HCT116 (cell line): ENCODE data around the gene HDDC3.

Source experiments
- CBX3 ChIP-seq: IDR thresholded peaks from 2 replicates; pipeline ENCODE4 v1.6.1; 2012; ENCODE audit warnings: low read depth
- CEBPB ChIP-seq: IDR thresholded peaks from 2 replicates; pipeline ENCODE4 v1.6.1; 2012; ENCODE audit warnings: low read depth
- EZH2 ChIP-seq: fragments of 200-600 bp; sonication (generic); IDR thresholded peaks from 2 replicates; pipeline ENCODE4 v1.6.1; 2017; ENCODE audit warnings: antibody characterized with exemption, mixed run types
- JUND ChIP-seq: IDR thresholded peaks from 2 replicates; pipeline ENCODE4 v1.6.1; 2012
- POLR2AphosphoS5 ChIP-seq: IDR thresholded peaks from 2 replicates; pipeline ENCODE4 v1.6.1; 2011; ENCODE audit warnings: mild to moderate bottlenecking, low read depth, low read length, moderate library complexity
- ZNF274 ChIP-seq: fragments of 200-500 bp; sonication (Bioruptor generic); IDR thresholded peaks from 2 replicates; pipeline ENCODE4 v1.6.1; 2014; ENCODE audit warnings: mild to moderate bottlenecking, low read depth, low read length, inconsistent platforms
- TF ChIP-seq, protein P1 (sequence below), 3 experiments: fragments of 200-600 bp in 1 of 3; sonication (generic) in 1 of 3; IDR thresholded peaks in 2 of 3; conservative IDR thresholded peaks in 1 of 3; 2 replicates each; pipeline ENCODE4 v1.5.1; 2012 to 2017; ENCODE audit warnings: low read depth in 2 of 3, low read length in 2 of 3, antibody characterized with exemption in 1 of 3, borderline replicate concordance in 1 of 3, control low read depth in 1 of 3, mild to moderate bottlenecking in 1 of 3, mixed read lengths in 1 of 3, mixed run types in 1 of 3, moderate library complexity in 1 of 3; ENCODE audit not compliant: insufficient read depth in 1 of 3

DNA sequence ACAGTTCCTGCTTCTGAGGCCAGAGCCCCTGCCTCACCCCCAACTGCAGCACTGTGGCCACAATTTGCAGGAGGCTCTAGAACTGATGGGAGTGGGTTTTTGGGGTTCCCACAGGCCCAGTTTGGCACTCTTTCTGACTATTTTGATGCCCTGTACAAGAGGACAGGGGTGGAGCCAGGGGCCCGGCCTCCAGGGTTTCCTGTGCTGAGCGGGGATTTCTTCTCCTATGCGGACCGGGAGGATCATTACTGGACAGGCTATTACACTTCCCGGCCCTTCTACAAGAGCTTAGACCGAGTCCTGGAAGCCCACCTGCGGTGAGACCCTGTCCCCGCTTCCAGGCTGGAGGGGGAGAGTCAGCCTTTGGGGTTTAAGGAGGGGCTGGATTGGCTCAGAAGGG is 22.4 kb downstream of the HDDC3 start:
- TF ChIP-seq, protein P1, sequence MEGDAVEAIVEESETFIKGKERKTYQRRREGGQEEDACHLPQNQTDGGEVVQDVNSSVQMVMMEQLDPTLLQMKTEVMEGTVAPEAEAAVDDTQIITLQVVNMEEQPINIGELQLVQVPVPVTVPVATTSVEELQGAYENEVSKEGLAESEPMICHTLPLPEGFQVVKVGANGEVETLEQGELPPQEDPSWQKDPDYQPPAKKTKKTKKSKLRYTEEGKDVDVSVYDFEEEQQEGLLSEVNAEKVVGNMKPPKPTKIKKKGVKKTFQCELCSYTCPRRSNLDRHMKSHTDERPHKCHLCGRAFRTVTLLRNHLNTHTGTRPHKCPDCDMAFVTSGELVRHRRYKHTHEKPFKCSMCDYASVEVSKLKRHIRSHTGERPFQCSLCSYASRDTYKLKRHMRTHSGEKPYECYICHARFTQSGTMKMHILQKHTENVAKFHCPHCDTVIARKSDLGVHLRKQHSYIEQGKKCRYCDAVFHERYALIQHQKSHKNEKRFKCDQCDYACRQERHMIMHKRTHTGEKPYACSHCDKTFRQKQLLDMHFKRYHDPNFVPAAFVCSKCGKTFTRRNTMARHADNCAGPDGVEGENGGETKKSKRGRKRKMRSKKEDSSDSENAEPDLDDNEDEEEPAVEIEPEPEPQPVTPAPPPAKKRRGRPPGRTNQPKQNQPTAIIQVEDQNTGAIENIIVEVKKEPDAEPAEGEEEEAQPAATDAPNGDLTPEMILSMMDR (IDR thresholded peaks at IDR 0.05 in 2 of 3, conservative IDR thresholded peaks at IDR 0.05 in 1 of 3; ENCODE audit: borderline replicate concordance in 1 of 3, insufficient read depth in 1 of 3, low read depth in 2 of 3, low read length in 2 of 3), result no peak
- TF ChIP-seq CEBPB (no peak), JUND (no peak), EZH2 (no peak), ZNF274 (no peak), CBX3 (no peak), POLR2AphosphoS5 (no peak)
